HepG2 (cell line): ENCODE measurements around the gene ST3GAL5. TPM values are rescaled to one million over a fixed set of nuclear protein-coding genes. Genes with fewer than 3 reads are reported as not detected.

Source experiments
- ELF1 ChIP-seq: sonication (generic); formaldehyde crosslinking; IDR thresholded peaks from 2 replicates; pipeline ENCODE4 v1.4.0; 2020; ENCODE audit warnings: missing genetic modification reagents
- HNF4A ChIP-seq: sonication (generic); formaldehyde crosslinking; IDR thresholded peaks from 2 replicates; pipeline ENCODE4 v1.4.0; 2020; ENCODE audit warnings: missing genetic modification reagents
- HOXA3 ChIP-seq: sonication (generic); formaldehyde crosslinking; IDR thresholded peaks from 2 replicates; pipeline ENCODE4 v1.5.0; 2020; ENCODE audit warnings: missing genetic modification reagents
- HOXA7 ChIP-seq: sonication (generic); formaldehyde crosslinking; IDR thresholded peaks from 2 replicates; pipeline ENCODE4 v1.8.1; 2022; ENCODE audit warnings: mild to moderate bottlenecking, missing genetic modification reagents, moderate library complexity
- IRF9 ChIP-seq: sonication (generic); formaldehyde crosslinking; IDR thresholded peaks from 2 replicates; pipeline ENCODE4 v1.8.0; 2022; ENCODE audit warnings: missing genetic modification reagents, mild to moderate bottlenecking, borderline replicate concordance
- KDM6A ChIP-seq: IDR thresholded peaks from 2 replicates; pipeline ENCODE4 v1.6.1; 2016; ENCODE audit warnings: low read depth
- LCORL ChIP-seq, 2 experiments: fragments of 450-650 bp in 1 of 2; sonication (generic) in 1 of 2; formaldehyde crosslinking in 1 of 2; IDR thresholded peaks; 2 replicates each; pipeline versions ENCODE4 v1.5.0 to v1.6.1; 2017 to 2020; ENCODE audit warnings: antibody characterized with exemption in 1 of 2, missing genetic modification reagents in 1 of 2
- MIER3 ChIP-seq: IDR thresholded peaks from 2 replicates; pipeline ENCODE4 v1.6.1; 2016; ENCODE audit warnings: missing compliant biosample characterization, borderline replicate concordance
- MTA1 ChIP-seq: sonication (generic); formaldehyde crosslinking; IDR thresholded peaks from 2 replicates; pipeline ENCODE4 v1.4.0; 2020; ENCODE audit warnings: missing genetic modification reagents, mild to moderate bottlenecking, borderline replicate concordance
- REST ChIP-seq, 2 experiments: IDR thresholded peaks; 2 replicates each; pipeline ENCODE4 v1.6.1; 2011 to 2012; ENCODE audit warnings: low read length in 2 of 2, borderline replicate concordance in 1 of 2, low read depth in 1 of 2, mild to moderate bottlenecking in 1 of 2, moderate library complexity in 1 of 2
- SOX13 ChIP-seq, 3 experiments: fragments of 450-650 bp in 1 of 3; sonication (generic) in 1 of 3; formaldehyde crosslinking in 1 of 3; IDR thresholded peaks in 2 of 3; conservative IDR thresholded peaks in 1 of 3; 2 replicates each; pipeline versions ENCODE4 v1.5.0 to v1.6.1; 2016 to 2020; ENCODE audit warnings: antibody characterized with exemption in 1 of 3, mild to moderate bottlenecking in 1 of 3, missing compliant biosample characterization in 1 of 3, missing genetic modification reagents in 1 of 3, moderate library complexity in 1 of 3
- SP1 ChIP-seq, 2 experiments: fragments of 450-650 bp in 1 of 2; sonication (generic) in 1 of 2; formaldehyde crosslinking in 1 of 2; IDR thresholded peaks; 2 replicates each; pipeline versions ENCODE4 v1.4.0 to v1.6.1; 2016 to 2020; ENCODE audit warnings: missing genetic modification reagents in 1 of 2
- TOE1 ChIP-seq: sonication (generic); formaldehyde crosslinking; IDR thresholded peaks from 2 replicates; pipeline ENCODE4 v1.4.0; 2020; ENCODE audit warnings: mild to moderate bottlenecking, missing genetic modification reagents
- ZNF350 ChIP-seq: sonication (generic); formaldehyde crosslinking; IDR thresholded peaks from 2 replicates; pipeline ENCODE4 v1.4.0; 2020; ENCODE audit warnings: mild to moderate bottlenecking, low read depth, missing genetic modification reagents, borderline replicate concordance
- ZNF543 ChIP-seq: sonication (generic); formaldehyde crosslinking; IDR thresholded peaks from 2 replicates; pipeline ENCODE4 v1.4.0; 2020; ENCODE audit warnings: mild to moderate bottlenecking, missing genetic modification reagents
- ZNF737 ChIP-seq: sonication (generic); formaldehyde crosslinking; IDR thresholded peaks from 2 replicates; pipeline ENCODE4 v1.5.0; 2020; ENCODE audit warnings: missing genetic modification reagents, mild to moderate bottlenecking, borderline replicate concordance
- polyA plus RNA-seq, 8 experiments: library from polyadenylated mRNA; depleted of rRNA in 3 of 8; stranded (reverse) in 7 of 8; unstranded in 1 of 8; fragments of >200 nt; fragmentation: Illumina TruSeq in 4 of 8; extraction: Trizol in 4 of 8; gene quantifications; 2 replicates each; pipeline versions ENCODE4 v1.2.1 to v1.2.3, GENCODE V29; 2011 to 2016; ENCODE audit warnings: low read depth in 4 of 8, missing spikeins in 1 of 8, mixed read lengths in 1 of 8; ENCODE audit not compliant: insufficient read depth in 1 of 8
- total RNA-seq, 5 experiments: library from RNA; depleted of rRNA; stranded (reverse); fragments of >200 nt; fragmentation: Illumina TruSeq; extraction: Trizol; gene quantifications; 2 replicates each; pipeline ENCODE4 v1.2.3, GENCODE V29; 2016; ENCODE audit warnings: low read depth in 1 of 5
- TF ChIP-seq, protein P1 (sequence below): IDR thresholded peaks from 2 replicates; pipeline ENCODE4 v1.6.1; 2012; ENCODE audit warnings: inconsistent platforms
- TF ChIP-seq, protein P2 (sequence below): sonication (generic); formaldehyde crosslinking; IDR thresholded peaks from 2 replicates; pipeline ENCODE4 v1.9.0; 2022; ENCODE audit warnings: missing genetic modification reagents, mild to moderate bottlenecking, borderline replicate concordance
- TF ChIP-seq, protein P3 (sequence below): IDR thresholded peaks from 2 replicates; pipeline ENCODE4 v1.6.1; 2016

The ST3GAL5 gene
- total and polyA plus RNA-seq, 2 of the 13 experiments (the other 11 are each of a cell fraction or from before 2014, with no cell fraction given) = 1.3 to 2.0 TPM

DNA sequence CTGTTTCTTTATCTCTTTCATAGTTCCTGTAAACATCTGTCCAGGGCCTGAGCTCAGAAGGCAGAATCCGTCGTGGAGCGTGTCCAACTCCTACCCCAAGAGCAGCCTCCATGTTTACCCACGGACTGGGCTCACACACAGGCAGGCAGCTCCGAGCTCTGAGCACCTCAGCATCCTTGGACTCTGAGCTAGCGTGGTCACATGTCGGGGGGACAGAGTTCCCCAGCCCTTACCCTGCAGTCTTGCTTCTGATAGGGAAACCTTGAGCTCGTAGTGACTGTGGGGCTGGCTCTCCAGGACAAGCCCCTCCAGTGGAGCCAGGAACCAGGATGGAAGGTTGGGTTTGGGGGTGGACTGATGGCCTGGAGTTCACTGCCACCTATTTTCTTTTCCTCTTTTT, 15.1 kb upstream of the ST3GAL5 start (continued):
- TF ChIP-seq HNF4A (peak; percentile 96), IRF9 (CRISPR knock-in tag) (peak; percentile 46; the same call in 1 of the 2 replicates), ZNF350 (CRISPR knock-in tag) (peak; percentile 58; the same call in 1 of the 2 replicates), HOXA7 (CRISPR knock-in tag) (no peak), KDM6A (CRISPR knock-in tag) (peak; percentile 61; the same call in 1 of the 2 replicates), TOE1 (CRISPR knock-in tag) (no peak), HOXA3 (CRISPR knock-in tag) (peak; percentile 75; the same call in 1 of the 2 replicates), ELF1 (CRISPR knock-in tag) (0 out of 2 replicates have a peak, but pooled peaks have one; percentile 26), SOX13 (IDR thresholded peaks at IDR 0.05) (no peak), SOX13 (CRISPR knock-in tag; conservative IDR thresholded peaks at IDR 0.05 in 1 of 2, IDR thresholded peaks at IDR 0.05 in 1 of 2) (peak in 1 of 2 experiments; percentile 31; a peak in 1 of 4 replicates), SP1 (IDR thresholded peaks at IDR 0.05) (no peak), SP1 (CRISPR knock-in tag; IDR thresholded peaks at IDR 0.05) (no peak), MIER3 (CRISPR knock-in tag) (peak; percentile 32; the same call in 1 of the 2 replicates), ZNF543 (CRISPR knock-in tag) (no peak), REST (IDR thresholded peaks at IDR 0.05; ENCODE audit: borderline replicate concordance in 1 of 2, low read depth in 1 of 2, low read length in 2 of 2) (no peak), ZNF737 (CRISPR knock-in tag) (0 out of 2 replicates have a peak, but pooled peaks have one; percentile 33), MTA1 (CRISPR knock-in tag) (peak; percentile 90; the same call in 1 of the 2 replicates), LCORL (IDR thresholded peaks at IDR 0.05) (no peak), LCORL (CRISPR knock-in tag; IDR thresholded peaks at IDR 0.05) (peak; percentile 52; the same call in 1 of the 2 replicates)
- TF ChIP-seq, protein P1, sequence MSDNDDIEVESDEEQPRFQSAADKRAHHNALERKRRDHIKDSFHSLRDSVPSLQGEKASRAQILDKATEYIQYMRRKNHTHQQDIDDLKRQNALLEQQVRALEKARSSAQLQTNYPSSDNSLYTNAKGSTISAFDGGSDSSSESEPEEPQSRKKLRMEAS = peak; percentile 62
- TF ChIP-seq, protein P2, sequence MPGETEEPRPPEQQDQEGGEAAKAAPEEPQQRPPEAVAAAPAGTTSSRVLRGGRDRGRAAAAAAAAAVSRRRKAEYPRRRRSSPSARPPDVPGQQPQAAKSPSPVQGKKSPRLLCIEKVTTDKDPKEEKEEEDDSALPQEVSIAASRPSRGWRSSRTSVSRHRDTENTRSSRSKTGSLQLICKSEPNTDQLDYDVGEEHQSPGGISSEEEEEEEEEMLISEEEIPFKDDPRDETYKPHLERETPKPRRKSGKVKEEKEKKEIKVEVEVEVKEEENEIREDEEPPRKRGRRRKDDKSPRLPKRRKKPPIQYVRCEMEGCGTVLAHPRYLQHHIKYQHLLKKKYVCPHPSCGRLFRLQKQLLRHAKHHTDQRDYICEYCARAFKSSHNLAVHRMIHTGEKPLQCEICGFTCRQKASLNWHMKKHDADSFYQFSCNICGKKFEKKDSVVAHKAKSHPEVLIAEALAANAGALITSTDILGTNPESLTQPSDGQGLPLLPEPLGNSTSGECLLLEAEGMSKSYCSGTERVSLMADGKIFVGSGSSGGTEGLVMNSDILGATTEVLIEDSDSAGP (CRISPR knock-in tag) = peak; percentile 43; the same call in 1 of the 2 replicates
- TF ChIP-seq, protein P3, sequence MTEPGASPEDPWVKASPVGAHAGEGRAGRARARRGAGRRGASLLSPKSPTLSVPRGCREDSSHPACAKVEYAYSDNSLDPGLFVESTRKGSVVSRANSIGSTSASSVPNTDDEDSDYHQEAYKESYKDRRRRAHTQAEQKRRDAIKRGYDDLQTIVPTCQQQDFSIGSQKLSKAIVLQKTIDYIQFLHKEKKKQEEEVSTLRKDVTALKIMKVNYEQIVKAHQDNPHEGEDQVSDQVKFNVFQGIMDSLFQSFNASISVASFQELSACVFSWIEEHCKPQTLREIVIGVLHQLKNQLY (CRISPR knock-in tag) = peak; percentile 47; the same call in 1 of the 2 replicates
